A549 treated with Mapracorat at 1 μM for 4 hours (cell line): ENCODE results near the gene SH2D7. TPM values are rescaled to one million over a fixed set of nuclear protein-coding genes. Genes with fewer than 3 reads are reported as not detected.

Source experiments
- total RNA-seq: library from RNA; stranded (reverse); fragments of 200-300 nt; extraction: Qiagen RNA extraction; gene quantifications from 5 replicates; pipeline ENCODE4 v1.2.3, GENCODE V29; 2022

SH2D7 gene
- not detected in 5 replicates for total RNA-seq

DNA sequence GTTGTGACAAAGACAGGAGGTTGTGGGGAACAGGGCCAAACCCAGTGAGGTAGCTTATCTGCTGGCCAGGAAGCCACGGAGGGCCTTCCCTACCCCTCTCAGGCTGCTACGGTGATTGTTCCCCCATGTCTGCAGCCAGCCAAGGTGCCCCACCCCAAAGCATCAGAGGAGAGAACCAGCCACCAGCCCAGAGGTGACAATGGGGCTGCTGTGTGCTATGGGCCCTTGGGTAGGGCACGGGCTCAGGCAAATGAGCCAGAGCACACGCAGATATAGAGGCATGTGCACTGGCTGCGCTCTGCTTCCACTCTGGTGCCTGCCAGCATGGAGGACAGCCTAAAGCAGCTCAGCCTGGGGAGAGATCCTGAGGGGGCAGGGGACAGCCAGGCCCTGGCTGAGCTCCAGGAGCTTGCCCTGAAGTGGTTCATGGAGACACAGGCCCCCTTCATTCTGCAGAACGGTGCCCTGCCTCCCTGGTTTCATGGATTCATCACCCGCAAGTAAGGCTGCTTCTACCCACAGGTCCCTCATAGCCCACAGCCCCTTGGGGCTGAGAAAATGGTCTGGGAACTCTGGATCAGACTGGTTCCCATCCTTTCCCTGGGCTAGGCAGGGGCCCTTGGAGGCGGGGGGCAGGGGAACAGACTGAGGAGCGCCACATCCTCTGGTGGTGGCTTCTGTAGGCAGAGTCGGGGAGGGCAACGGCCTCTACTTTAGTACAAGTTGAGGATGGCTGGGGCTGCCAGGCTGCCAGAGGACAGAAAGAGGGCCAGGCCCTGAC, at the start of gene SH2D7:
Gene SH2D7, plus strand, starts transcription at position 301 of the 781 bp plus-strand sequence. Its CDS starts 24 bp downstream, at position 325.

DNA sequence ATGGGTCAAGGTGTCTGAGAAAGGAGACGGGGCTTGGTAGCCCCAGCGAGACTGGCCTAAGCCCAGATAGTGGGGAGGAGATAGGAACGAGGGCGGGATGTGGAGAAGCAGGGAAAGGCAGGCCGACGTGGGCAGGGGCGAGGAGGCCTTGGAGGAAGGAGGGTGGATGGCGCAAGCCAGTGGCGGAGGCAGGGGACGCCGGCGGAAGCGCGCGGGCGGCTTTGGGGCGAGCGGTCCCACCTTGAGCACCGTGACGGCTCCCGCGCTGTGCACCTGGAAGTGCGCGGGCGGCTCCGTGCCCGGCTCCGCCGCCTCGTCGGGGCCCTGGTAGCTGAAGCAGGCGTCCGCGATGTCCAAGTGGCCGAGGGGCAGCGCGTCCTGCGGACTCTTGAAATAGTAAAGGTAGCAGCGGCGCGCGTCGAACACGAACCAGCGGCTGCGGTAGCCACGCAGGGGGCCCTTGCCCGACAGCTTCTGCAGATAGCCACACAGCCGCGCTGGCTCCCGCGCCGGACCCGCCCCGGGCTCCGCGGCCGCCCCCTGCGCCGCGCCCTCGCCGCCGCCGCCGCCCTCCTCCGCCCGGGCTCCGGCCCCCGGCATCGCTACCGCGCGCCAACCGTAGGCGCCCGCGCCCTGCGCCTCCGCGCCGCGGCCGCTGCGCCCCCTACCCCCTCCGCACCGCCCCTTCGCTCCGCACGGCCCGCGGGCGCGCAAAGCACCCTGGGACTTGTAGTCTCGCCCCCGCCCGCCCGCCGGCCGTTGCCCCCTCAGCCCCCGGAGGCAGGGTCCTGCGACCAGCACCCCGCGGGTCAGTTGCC, 15.1 kb upstream of the SH2D7 start, which contains the start of gene TBC1D2B:
Gene TBC1D2B, minus strand, starts transcription at position 659 of the 818 bp plus-strand sequence. Its CDS starts 59 bp downstream, at position 600.

DNA sequence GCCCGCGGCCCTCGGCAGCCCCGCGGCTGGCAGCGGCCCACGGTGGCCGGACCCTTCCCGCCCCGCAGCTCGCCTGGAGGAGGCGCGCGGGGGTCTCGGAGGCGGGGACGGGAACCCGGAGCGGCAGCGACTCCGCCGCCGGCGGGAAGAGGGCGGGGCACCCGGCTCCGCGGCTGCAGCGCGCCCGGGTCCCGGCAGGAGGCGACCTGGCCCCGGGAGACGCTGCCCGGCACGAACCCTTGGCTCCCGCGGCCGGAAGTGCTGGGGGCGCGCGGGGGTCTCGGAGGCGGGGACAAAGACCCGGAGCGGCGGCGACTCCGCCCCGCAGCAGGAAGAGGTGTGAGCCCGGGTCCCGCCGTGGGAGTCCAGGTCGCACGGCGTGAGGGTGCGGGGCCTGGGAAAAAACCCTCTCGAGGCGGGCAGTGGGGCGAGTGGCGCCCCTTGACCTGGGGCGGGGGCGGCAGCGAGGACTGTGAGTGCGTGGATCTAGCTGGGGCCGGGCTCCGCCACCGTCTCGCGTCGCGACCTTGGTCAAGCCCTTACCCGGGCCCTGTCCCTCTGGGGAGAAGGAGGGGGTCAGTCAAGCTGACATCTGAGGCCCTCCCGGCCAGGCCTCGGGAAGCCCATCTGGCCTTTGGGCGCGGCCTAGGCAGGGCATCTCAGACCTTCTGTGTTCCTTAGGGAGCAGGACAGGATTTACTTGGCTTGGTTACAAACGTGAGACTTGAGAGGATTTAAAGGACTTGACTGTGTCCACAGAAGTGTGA, 39.1 kb downstream of the SH2D7 start, which contains the start of gene CIB2:
Gene CIB2, minus strand, starts transcription at position 151 of the 767 bp plus-strand sequence. CDS start 230 bp downstream, outside the sequence.

DNA sequence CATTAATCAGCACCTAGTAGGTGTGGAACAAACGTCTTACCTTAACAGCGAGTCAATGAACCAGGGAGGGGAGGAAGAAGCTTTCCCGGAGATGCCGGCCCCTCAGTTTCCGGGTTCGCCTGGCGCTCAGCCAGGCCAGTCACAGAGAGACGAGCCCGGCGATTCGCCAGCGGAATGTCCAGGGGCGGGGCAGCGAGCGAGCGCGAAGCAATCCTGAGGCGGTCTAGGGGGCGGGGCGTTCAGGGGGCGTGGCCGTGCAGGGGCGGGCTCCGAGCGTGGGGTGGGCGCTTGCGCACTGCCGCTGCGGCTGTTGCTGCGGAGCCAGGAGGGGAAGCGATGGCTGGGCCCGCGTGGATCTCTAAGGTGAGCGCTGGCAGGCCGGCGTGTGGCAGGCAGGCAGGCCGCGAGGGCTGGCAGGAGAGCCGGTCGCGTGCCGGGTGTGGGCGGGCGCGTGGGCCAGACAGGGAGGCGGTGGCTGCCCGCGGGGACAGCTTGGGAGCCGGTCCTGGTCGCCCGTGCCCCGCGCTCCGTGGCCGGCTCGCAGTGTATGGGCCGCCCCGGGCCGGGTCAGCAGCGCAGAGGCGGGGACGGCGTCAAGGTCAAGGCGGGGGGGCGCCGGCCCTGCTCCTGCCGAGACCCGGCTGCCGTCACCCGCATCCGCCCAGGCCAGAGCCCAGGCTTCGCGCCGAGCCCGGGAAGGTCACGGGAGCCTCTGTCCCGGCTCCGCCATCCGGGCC, 56.9 kb downstream of the SH2D7 start, which contains the start of gene IDH3A:
Gene IDH3A, plus strand, starts transcription at position 295 of the 737 bp plus-strand sequence. Its CDS starts 42 bp downstream, at position 337.

Other genes with a start within 250 kb of the SH2D7 start
- 11.9 to 19.3 TPM (median 16.0 TPM) in 5 replicates for gene TBC1D2B, start 14.8 kb upstream of the SH2D7 start, total RNA-seq
- gene CIB2, start 38.9 kb downstream of the SH2D7 start, total RNA-seq = 25.7 to 28.9 TPM (median 27.6 TPM) in 5 replicates
- gene IDH3A, start 56.8 kb downstream of the SH2D7 start, total RNA-seq = 63.1 to 93.8 TPM (median 70.0 TPM) in 5 replicates
- 0.13 to 0.31 TPM (median 0.19 TPM) in 4 of 5 replicates, not detected in the other for gene ACSBG1, start 142.0 kb downstream of the SH2D7 start, total RNA-seq
- gene DNAJA4, start 172.0 kb downstream of the SH2D7 start, total RNA-seq = not detected in 5 replicates
- 80.3 to 109 TPM (median 88.0 TPM) in 5 replicates for gene SKIC8, start 207.0 kb downstream of the SH2D7 start, total RNA-seq
- gene CRABP1, start 247.8 kb downstream of the SH2D7 start, total RNA-seq = 1.2 to 2.2 TPM (median 1.7 TPM) in 5 replicates